Smooth muscle cell (in vitro differentiated cells): Measurements from ENCODE around the gene CRYBG2. TPM values are rescaled to one million over a fixed set of nuclear protein-coding genes. Genes with fewer than 3 reads are reported as not detected.

Experiments used
- DNase-seq: peaks from one replicate; lab custom pipeline; 2025; ENCODE audit not compliant: unreplicated experiment; lab: John Stamatoyannopoulos, UW
- H2AFZ ChIP-seq: fragments of 200-600 bp; sonication (generic); 2 replicates; pipeline ENCODE4 v1.6.0; 2016; ENCODE audit warnings: antibody characterized with exemption, low read depth, mild to moderate bottlenecking
- H3F3A ChIP-seq: fragments of 200-600 bp; sonication (generic); 2 replicates; pipeline ENCODE4 v1.6.0; 2017; ENCODE audit warnings: antibody characterized with exemption, low read depth
- H3K27ac ChIP-seq: fragments of 200-600 bp; sonication (generic); 2 replicates; pipeline ENCODE4 v1.5.1; 2016; ENCODE audit warnings: low read depth, mild to moderate bottlenecking
- H3K27me3 ChIP-seq: fragments of 200-600 bp; sonication (generic); 2 replicates; pipeline ENCODE4 v1.6.1; 2016; ENCODE audit warnings: low read depth, mild to moderate bottlenecking
- H3K36me3 ChIP-seq: fragments of 200-600 bp; sonication (generic); 2 replicates; pipeline ENCODE4 v1.5.1; 2016; ENCODE audit warnings: low read depth
- H3K4me1 ChIP-seq: fragments of 200-600 bp; sonication (generic); 2 replicates; pipeline ENCODE4 v1.5.1; 2016; ENCODE audit warnings: low read depth
- H3K4me2 ChIP-seq: fragments of 200-600 bp; sonication (generic); 2 replicates; pipeline ENCODE4 v1.6.0; 2016; ENCODE audit warnings: mild to moderate bottlenecking
- H3K4me3 ChIP-seq: fragments of 200-600 bp; sonication (generic); 2 replicates; pipeline ENCODE4 v1.5.1; 2016; ENCODE audit warnings: mild to moderate bottlenecking
- H3K79me2 ChIP-seq: fragments of 200-600 bp; sonication (generic); 2 replicates; pipeline ENCODE4 v1.6.0; 2016; ENCODE audit warnings: low read depth, mild to moderate bottlenecking
- H3K9ac ChIP-seq: fragments of 200-600 bp; sonication (generic); 2 replicates; pipeline ENCODE4 v1.6.0; 2016; ENCODE audit warnings: low read depth
- H3K9me3 ChIP-seq: fragments of 200-600 bp; sonication (generic); replicated peaks from 2 replicates; pipeline ENCODE4 v1.5.1; 2016; ENCODE audit warnings: low read depth
- H4K20me1 ChIP-seq: fragments of 200-600 bp; sonication (generic); 2 replicates; pipeline ENCODE4 v1.6.0; 2016; ENCODE audit warnings: low read depth
- WGBS: methylation state at CpG from one replicate; pipeline ENCODE4 v1.1.7; 2016; ENCODE audit warnings: low lambda C conversion rate; 5-methylcytosine and 5-hydroxymethylcytosine counted together
- polyA plus RNA-seq: library from polyadenylated mRNA; unstranded; fragments of >200 nt; fragmentation: Nextera tagmentation; extraction: Ambion mirVana; gene quantifications from 2 replicates; pipeline ENCODE4 v1.2.1, GENCODE V29; 2016
- total RNA-seq: library from RNA; depleted of rRNA; stranded (reverse); fragments of >200 nt; gene quantifications from 2 replicates; pipeline ENCODE4 v1.2.3, GENCODE V29; 2014
- TF ChIP-seq, protein P1 (sequence below): fragments of 200-600 bp; sonication (generic); IDR thresholded peaks from 2 replicates; pipeline ENCODE4 v1.5.1; 2017; ENCODE audit warnings: borderline replicate concordance, mild to moderate bottlenecking, antibody characterized with exemption; ENCODE audit not compliant: insufficient read depth, poor library complexity, severe bottlenecking

CRYBG2 gene
- total and polyA plus RNA-seq, 2 experiments from 2014 or later: 4.1 to 9.5 TPM

DNA sequence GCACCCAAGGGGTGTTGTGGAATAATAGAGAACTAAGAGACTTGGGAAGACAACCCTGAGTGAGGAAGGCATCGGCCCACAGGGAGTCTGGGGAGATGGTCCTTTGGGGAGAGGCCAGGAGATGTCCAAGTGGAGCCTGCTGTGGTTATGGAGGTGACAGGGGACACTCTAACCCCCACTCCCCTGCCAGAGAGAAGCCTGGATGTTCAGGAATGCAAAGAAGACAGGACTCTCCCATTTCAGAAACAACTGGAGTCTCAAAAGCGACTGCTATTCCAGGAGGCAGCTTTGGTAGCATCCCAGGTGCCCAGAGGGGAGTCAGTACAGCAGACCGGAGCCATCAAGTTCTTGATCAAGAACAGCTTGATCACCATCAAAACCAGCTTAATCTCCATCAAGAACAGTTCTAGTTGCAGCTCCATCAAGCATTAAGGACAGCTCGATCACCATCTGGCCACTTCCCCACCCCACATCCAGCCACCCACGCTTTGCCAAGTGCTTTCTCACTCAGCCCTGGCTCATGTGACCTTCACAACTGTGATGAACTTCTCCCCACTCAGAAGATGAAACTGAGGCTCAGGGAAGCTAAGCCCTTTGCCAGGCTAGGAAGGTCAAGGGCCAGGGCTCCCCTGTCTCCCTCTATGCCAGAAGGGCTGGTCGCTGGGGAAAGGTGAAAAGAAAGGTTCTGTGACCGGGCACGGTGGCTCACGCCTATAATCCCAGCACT lies 35.4 kb downstream of the CRYBG2 start:
- Histone ChIP-seq H3K9me3 (no peaks in the 10 kb centered on the region), H3F3A (no peaks in the 10 kb centered on the region), H2AFZ (no peak overlapping the region), H3K4me1 (peaks cover 6% of the 10 kb centered on the region), H3K4me3 (no peak overlapping the region), H3K27ac (no peak overlapping the region), H3K9ac (no peak overlapping the region), H4K20me1 (no peaks in the 10 kb centered on the region), H3K4me2 (no peak overlapping the region), H3K79me2 (no peaks in the 10 kb centered on the region), H3K27me3 (no peaks in the 10 kb centered on the region), H3K36me3 (no peaks in the 10 kb centered on the region)
- no peak for DNase-seq
- TF ChIP-seq, protein P1, sequence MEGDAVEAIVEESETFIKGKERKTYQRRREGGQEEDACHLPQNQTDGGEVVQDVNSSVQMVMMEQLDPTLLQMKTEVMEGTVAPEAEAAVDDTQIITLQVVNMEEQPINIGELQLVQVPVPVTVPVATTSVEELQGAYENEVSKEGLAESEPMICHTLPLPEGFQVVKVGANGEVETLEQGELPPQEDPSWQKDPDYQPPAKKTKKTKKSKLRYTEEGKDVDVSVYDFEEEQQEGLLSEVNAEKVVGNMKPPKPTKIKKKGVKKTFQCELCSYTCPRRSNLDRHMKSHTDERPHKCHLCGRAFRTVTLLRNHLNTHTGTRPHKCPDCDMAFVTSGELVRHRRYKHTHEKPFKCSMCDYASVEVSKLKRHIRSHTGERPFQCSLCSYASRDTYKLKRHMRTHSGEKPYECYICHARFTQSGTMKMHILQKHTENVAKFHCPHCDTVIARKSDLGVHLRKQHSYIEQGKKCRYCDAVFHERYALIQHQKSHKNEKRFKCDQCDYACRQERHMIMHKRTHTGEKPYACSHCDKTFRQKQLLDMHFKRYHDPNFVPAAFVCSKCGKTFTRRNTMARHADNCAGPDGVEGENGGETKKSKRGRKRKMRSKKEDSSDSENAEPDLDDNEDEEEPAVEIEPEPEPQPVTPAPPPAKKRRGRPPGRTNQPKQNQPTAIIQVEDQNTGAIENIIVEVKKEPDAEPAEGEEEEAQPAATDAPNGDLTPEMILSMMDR: no peak
- 92% methylated on average over 9 of the region's 9 CpGs for WGBS

- Histone ChIP-seq H3K9me3 (no peaks in the 10 kb centered on the region), H2AFZ (no peak within 1 kb of the TSS), H3K79me2 (no peaks in the 10 kb centered on the region), H3K27ac (no peak within 1 kb of the TSS), H3K27me3 (no peaks in the 10 kb centered on the region), H3K4me3 (no peak within 1 kb of the TSS), H4K20me1 (no peaks in the 10 kb centered on the region), H3K4me2 (no peak within 1 kb of the TSS), H3K4me1 (peaks cover 6% of the 10 kb centered on the region), H3K36me3 (no peaks in the 10 kb centered on the region), H3F3A (no peaks in the 10 kb centered on the region), H3K9ac (no peak within 1 kb of the TSS)
- TF ChIP-seq, protein P1: no peak
- WGBS: 80% methylated on average over 12 of the region's 12 CpGs
- DNase-seq: no peak
Measured at GRCh38 chr1:26317612-26318337, 36.2 kb downstream of the CRYBG2 start, which contains the start of gene CD52. Gene CD52, plus strand, starts transcription at chr1:26317958. Its CDS starts 60 bp downstream, at chr1:26318018.

DNA sequence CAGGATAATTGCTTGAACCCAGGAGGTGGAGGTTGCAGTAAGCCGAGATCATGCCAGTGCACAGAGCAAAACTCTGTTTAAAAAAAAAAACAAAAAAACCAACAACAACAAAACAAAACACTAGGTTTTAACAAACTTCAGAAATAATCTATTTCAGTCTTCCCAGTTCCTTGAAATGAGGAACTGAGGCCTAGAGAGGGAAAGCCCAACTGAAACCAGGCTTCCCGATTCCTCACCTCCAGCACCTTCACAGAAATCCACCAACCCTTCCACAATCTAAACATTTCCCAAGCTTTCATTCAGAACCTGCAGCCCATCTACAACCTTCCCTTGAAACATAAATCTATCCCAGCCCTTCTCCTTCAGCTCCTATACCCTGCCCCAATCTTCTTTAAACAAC lies 36.8 kb downstream of the CRYBG2 start:
- no peaks in the 10 kb centered on the region for H3K79me2 ChIP-seq
- H3F3A ChIP-seq: no peaks in the 10 kb centered on the region
- no peaks in the 10 kb centered on the region for H3K36me3 ChIP-seq
- H3K9ac ChIP-seq: no peak overlapping the region
- no peak overlapping the region for H3K4me3 ChIP-seq
- WGBS: 94% methylated on average over 2 of the region's 2 CpGs
- no peaks in the 10 kb centered on the region for H4K20me1 ChIP-seq
- DNase-seq: no peak
- no peak overlapping the region for H3K4me2 ChIP-seq
- no peak overlapping the region for H2AFZ ChIP-seq
- no peaks in the 10 kb centered on the region for H3K9me3 ChIP-seq
- H3K4me1 ChIP-seq: peaks cover 6% of the 10 kb centered on the region
- H3K27me3 ChIP-seq: no peaks in the 10 kb centered on the region
- TF ChIP-seq, protein P1: no peak
- H3K27ac ChIP-seq: no peak overlapping the region
